B cell (primary cell): Measurements from ENCODE around the gene TRIM29.

ENCODE experiments used
- CTCF ChIP-seq: fragments of 200-600 bp; IDR thresholded peaks from one replicate; pipeline ENCODE4 v1.8.0; 2022; ENCODE audit warnings: antibody characterized with exemption, mild to moderate bottlenecking
- EZH2 ChIP-seq: IDR thresholded peaks from 2 replicates; pipeline ENCODE4 v1.6.1; 2012; ENCODE audit warnings: borderline replicate concordance, low read depth, mild to moderate bottlenecking, moderate library complexity, low read length; ENCODE audit not compliant: insufficient read depth, poor library complexity, severe bottlenecking

DNA sequence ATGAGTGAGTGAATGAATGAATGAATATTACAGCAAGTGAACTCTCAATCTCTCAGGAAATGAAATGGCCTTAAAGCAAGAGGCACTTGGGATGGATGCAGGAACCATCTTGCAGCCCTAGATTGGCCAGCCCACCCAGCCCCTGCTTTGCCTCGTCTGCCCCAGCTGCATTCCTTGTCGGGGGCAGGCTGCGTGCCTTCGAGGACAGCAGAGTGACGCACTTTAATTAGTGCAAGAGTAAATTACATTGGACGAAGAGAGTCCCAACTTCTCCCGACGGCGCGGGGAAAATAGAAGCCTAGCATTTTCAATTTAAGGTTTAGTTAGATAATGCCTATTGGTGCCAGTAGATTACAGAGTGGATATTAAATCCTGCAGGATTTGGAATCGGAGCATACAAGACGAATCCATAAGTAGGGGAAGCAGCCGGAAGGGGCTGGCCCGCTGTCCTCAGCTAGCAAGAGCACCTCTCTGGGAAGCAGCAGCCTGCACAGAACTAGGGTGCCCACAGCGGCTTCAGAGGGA lies 33.8 kb downstream of the TRIM29 start:
- TF ChIP-seq CTCF, result no peak
- TF ChIP-seq EZH2, result no peak
